ENCODE measurements around the gene CMSS1. TPM values are rescaled to one million over a fixed set of nuclear protein-coding genes. Genes with fewer than 3 reads are reported as not detected.

CMSS1 gene
- total RNA-seq, 1 experiment from 2014 or later: 98.6 TPM

- no peak for TF ChIP-seq EZH2 (IDR thresholded peaks at IDR 0.05; ENCODE audit: borderline replicate concordance, low read depth, low read length, poor library complexity, severe bottlenecking)
- no TSS peak for BruUV-seq (replicated peaks)
- no peaks in the 10 kb centered on the region for H3K27me3 ChIP-seq (replicated peaks; ENCODE audit: insufficient read depth, low read depth, low read length, poor library complexity)
- no peak for DNase-seq (ENCODE audit: low spot score)
- intact Hi-C loops (cut with micrococcal nuclease; ENCODE audit: unreplicated experiment): no loop called here
- peaks cover 6% of the 10 kb centered on the region for H3K9me3 ChIP-seq (ENCODE audit: low read depth, low read length, poor library complexity, severe bottlenecking)
- H3K4me1 ChIP-seq (ENCODE audit: insufficient read depth, low read length, poor library complexity, severe bottlenecking): no peaks in the 10 kb centered on the region
- ChIA-PET POLR2A (ENCODE audit: low non-redundant PET) (interaction anchor here (0.5 kb wide), 1 partner anchor 28 kb away, joined by 13 read pairs; no protein-coding TSS in a partner anchor), CTCF (no interaction called here)
- H3K36me3 ChIP-seq (ENCODE audit: insufficient read depth, low read length, poor library complexity, severe bottlenecking): no peaks in the 10 kb centered on the region
- H3K27ac ChIP-seq (ENCODE audit: low read depth, low read length, poor library complexity, severe bottlenecking): no peak overlapping the region
- no peak overlapping the region for H3K4me3 ChIP-seq (ENCODE audit: low read depth, low read length, poor library complexity, severe bottlenecking)
These were observed 403.5 kb downstream of the CMSS1 start for GRCh38 chr3:100221159-100221558.

- intact Hi-C loops (cut with micrococcal nuclease; ENCODE audit: unreplicated experiment): no loop called here
- ChIA-PET CTCF (interaction anchor here (0.8 kb wide), 1 partner anchor 29 kb away, joined by 4 read pairs; no protein-coding TSS in a partner anchor), POLR2A (ENCODE audit: low non-redundant PET) (no interaction called here)
- Histone ChIP-seq H3K27ac (ENCODE audit: low read depth, low read length, poor library complexity, severe bottlenecking) (no peak overlapping the region), H3K4me3 (ENCODE audit: low read depth, low read length, poor library complexity, severe bottlenecking) (no peak overlapping the region), H3K4me1 (ENCODE audit: insufficient read depth, low read length, poor library complexity, severe bottlenecking) (no peaks in the 10 kb centered on the region), H3K36me3 (ENCODE audit: insufficient read depth, low read length, poor library complexity, severe bottlenecking) (no peaks in the 10 kb centered on the region), H3K27me3 (replicated peaks; ENCODE audit: insufficient read depth, low read depth, low read length, poor library complexity) (no peaks in the 10 kb centered on the region), H3K9me3 (ENCODE audit: low read depth, low read length, poor library complexity, severe bottlenecking) (peaks cover 6% of the 10 kb centered on the region)
- no peak for DNase-seq (ENCODE audit: low spot score)
- BruUV-seq (replicated peaks): no TSS peak
- TF ChIP-seq, protein P1, sequence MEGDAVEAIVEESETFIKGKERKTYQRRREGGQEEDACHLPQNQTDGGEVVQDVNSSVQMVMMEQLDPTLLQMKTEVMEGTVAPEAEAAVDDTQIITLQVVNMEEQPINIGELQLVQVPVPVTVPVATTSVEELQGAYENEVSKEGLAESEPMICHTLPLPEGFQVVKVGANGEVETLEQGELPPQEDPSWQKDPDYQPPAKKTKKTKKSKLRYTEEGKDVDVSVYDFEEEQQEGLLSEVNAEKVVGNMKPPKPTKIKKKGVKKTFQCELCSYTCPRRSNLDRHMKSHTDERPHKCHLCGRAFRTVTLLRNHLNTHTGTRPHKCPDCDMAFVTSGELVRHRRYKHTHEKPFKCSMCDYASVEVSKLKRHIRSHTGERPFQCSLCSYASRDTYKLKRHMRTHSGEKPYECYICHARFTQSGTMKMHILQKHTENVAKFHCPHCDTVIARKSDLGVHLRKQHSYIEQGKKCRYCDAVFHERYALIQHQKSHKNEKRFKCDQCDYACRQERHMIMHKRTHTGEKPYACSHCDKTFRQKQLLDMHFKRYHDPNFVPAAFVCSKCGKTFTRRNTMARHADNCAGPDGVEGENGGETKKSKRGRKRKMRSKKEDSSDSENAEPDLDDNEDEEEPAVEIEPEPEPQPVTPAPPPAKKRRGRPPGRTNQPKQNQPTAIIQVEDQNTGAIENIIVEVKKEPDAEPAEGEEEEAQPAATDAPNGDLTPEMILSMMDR (conservative IDR thresholded peaks at IDR 0.05; ENCODE audit: low read depth, low read length): no peak
- no peak for TF ChIP-seq EZH2 (IDR thresholded peaks at IDR 0.05; ENCODE audit: borderline replicate concordance, low read depth, low read length, poor library complexity, severe bottlenecking)
These were observed 407.5 kb downstream of the CMSS1 start for GRCh38 chr3:100225193-100225592.

DNA sequence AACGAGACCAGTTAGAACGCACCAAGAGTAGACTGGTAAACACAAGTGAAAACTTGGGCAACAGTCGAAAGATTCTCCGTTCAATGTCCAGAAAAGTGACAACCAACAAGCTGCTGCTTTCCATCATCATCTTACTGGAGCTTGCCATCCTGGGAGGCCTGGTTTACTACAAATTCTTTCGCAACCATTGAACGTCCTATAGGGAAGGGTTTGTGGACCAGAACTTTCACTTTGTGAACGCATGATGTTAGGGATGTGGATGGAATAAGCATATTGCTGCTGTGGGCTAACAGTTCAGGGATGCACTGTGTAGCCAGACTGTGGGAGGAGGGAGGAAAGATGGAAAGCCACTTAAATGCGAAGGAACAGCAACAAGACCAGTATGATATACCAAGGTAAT, 408.2 kb downstream of the CMSS1 start:
- no peak for DNase-seq (ENCODE audit: low spot score)
- Histone ChIP-seq H3K36me3 (ENCODE audit: insufficient read depth, low read length, poor library complexity, severe bottlenecking) (no peaks in the 10 kb centered on the region), H3K4me1 (ENCODE audit: insufficient read depth, low read length, poor library complexity, severe bottlenecking) (no peaks in the 10 kb centered on the region), H3K27me3 (replicated peaks; ENCODE audit: insufficient read depth, low read depth, low read length, poor library complexity) (no peaks in the 10 kb centered on the region), H3K9me3 (ENCODE audit: low read depth, low read length, poor library complexity, severe bottlenecking) (peaks cover 1% of the 10 kb centered on the region), H3K4me3 (ENCODE audit: low read depth, low read length, poor library complexity, severe bottlenecking) (no peak overlapping the region), H3K27ac (ENCODE audit: low read depth, low read length, poor library complexity, severe bottlenecking) (no peak overlapping the region)
- ChIA-PET POLR2A (ENCODE audit: low non-redundant PET) (interaction anchor here (0.6 kb wide), 1 partner anchor 133 kb away, joined by 4 read pairs; no protein-coding TSS in a partner anchor), CTCF (interaction anchor here (0.8 kb wide), 1 partner anchor 28 kb away, joined by 4 read pairs; no protein-coding TSS in a partner anchor)
- no TSS peak for BruUV-seq (replicated peaks)
- intact Hi-C loops (cut with micrococcal nuclease; ENCODE audit: unreplicated experiment): no loop called here
- TF ChIP-seq, protein P1 (conservative IDR thresholded peaks at IDR 0.05; ENCODE audit: low read depth, low read length): no peak
- no peak for TF ChIP-seq EZH2 (IDR thresholded peaks at IDR 0.05; ENCODE audit: borderline replicate concordance, low read depth, low read length, poor library complexity, severe bottlenecking)

All from A673 (cell line).